MM.1S (cell line): ENCODE data around the gene CSTF2.

ENCODE experiments used
- EZH2phosphoT487 ChIP-seq: fragments of 300-600 bp; sonication (generic); IDR thresholded peaks from 2 replicates; pipeline ENCODE4 v1.6.1; 2018; ENCODE audit warnings: antibody characterized with exemption, low read length
- TF ChIP-seq, protein P1 (sequence below): fragments of 300-600 bp; sonication (generic); IDR thresholded peaks from 2 replicates; pipeline ENCODE4 v1.5.1; 2016; ENCODE audit warnings: antibody characterized with exemption, low read length, mixed read lengths

DNA sequence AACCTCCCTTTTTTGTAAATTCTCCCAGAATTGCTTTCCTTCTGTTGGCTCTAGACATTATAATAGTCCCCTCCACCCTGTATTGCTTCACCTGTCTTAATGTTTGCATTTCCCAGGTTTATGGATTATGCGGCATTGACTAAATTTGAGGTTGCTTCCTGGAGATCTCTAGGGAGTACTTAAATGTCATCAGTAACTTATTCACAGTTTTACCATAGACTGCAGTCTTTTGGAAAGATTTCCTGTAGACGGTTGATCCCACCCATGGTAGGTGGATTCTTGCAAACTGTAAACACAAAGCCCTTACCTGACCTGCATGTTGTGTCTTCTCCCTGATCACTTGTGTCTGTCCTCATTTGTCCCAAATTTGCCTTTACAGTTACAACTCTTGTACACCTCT lies 60.2 kb downstream of the CSTF2 start:
- TF ChIP-seq, protein P1, sequence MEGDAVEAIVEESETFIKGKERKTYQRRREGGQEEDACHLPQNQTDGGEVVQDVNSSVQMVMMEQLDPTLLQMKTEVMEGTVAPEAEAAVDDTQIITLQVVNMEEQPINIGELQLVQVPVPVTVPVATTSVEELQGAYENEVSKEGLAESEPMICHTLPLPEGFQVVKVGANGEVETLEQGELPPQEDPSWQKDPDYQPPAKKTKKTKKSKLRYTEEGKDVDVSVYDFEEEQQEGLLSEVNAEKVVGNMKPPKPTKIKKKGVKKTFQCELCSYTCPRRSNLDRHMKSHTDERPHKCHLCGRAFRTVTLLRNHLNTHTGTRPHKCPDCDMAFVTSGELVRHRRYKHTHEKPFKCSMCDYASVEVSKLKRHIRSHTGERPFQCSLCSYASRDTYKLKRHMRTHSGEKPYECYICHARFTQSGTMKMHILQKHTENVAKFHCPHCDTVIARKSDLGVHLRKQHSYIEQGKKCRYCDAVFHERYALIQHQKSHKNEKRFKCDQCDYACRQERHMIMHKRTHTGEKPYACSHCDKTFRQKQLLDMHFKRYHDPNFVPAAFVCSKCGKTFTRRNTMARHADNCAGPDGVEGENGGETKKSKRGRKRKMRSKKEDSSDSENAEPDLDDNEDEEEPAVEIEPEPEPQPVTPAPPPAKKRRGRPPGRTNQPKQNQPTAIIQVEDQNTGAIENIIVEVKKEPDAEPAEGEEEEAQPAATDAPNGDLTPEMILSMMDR = no peak
- TF ChIP-seq EZH2phosphoT487 = no peak
